OCI-LY7 (cell line): ENCODE results near the gene ATXN3.

ENCODE experiments used
- EZH2phosphoT487 ChIP-seq: fragments of 200-600 bp; sonication (generic); IDR thresholded peaks from 2 replicates; pipeline ENCODE4 v1.6.1; 2018; ENCODE audit warnings: low read depth, borderline replicate concordance, mild to moderate bottlenecking, mixed run types, antibody characterized with exemption, low read length, moderate library complexity, mixed read lengths
- TF ChIP-seq, protein P1 (sequence below): fragments of 200-600 bp; sonication (generic); conservative IDR thresholded peaks from 2 replicates; pipeline ENCODE4 v1.5.1; 2014; ENCODE audit warnings: mild to moderate bottlenecking, antibody characterized with exemption, low read length, moderate library complexity, mixed read lengths

GRCh38 chr14:92122351-92122677, 15.9 kb upstream of the ATXN3 start:
- TF ChIP-seq, protein P1, sequence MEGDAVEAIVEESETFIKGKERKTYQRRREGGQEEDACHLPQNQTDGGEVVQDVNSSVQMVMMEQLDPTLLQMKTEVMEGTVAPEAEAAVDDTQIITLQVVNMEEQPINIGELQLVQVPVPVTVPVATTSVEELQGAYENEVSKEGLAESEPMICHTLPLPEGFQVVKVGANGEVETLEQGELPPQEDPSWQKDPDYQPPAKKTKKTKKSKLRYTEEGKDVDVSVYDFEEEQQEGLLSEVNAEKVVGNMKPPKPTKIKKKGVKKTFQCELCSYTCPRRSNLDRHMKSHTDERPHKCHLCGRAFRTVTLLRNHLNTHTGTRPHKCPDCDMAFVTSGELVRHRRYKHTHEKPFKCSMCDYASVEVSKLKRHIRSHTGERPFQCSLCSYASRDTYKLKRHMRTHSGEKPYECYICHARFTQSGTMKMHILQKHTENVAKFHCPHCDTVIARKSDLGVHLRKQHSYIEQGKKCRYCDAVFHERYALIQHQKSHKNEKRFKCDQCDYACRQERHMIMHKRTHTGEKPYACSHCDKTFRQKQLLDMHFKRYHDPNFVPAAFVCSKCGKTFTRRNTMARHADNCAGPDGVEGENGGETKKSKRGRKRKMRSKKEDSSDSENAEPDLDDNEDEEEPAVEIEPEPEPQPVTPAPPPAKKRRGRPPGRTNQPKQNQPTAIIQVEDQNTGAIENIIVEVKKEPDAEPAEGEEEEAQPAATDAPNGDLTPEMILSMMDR, result no peak
- TF ChIP-seq EZH2phosphoT487, result no peak
